H1 (cell line): ENCODE measurements around the gene ZNF611. TPM values are rescaled to one million over a fixed set of nuclear protein-coding genes. Genes with fewer than 3 reads are reported as not detected.

Source experiments
- CHD2 ChIP-seq: IDR thresholded peaks from 2 replicates; pipeline ENCODE4 v1.6.1; 2012; ENCODE audit warnings: low read length, improper control_type of control experiment
- CTCF ChIP-seq, 3 experiments: IDR thresholded peaks; 1 replicate in 2 of 3; 2 replicates in 1 of 3; pipeline versions ENCODE4 v1.5.1 to v1.6.1; 2011; ENCODE audit warnings: low read length in 3 of 3, mild to moderate bottlenecking in 3 of 3, inconsistent platforms in 2 of 3, low read depth in 1 of 3, moderate library complexity in 1 of 3; ENCODE audit not compliant: insufficient read depth in 1 of 3; ENCODE audit errors: control extremely low read depth in 1 of 3
- KDM5A ChIP-seq: fragments of 200-600 bp; IDR thresholded peaks from 2 replicates; pipeline ENCODE4 v1.7.1; 2012; ENCODE audit warnings: mild to moderate bottlenecking, low read length, inconsistent platforms, mixed read lengths
- RAD21 ChIP-seq, 2 experiments: IDR thresholded peaks in 1 of 2; conservative IDR thresholded peaks in 1 of 2; 2 replicates each; pipeline ENCODE4 v1.6.1; 2011; ENCODE audit warnings: low read depth in 2 of 2, low read length in 2 of 2, improper control_type of control experiment in 1 of 2, inconsistent platforms in 1 of 2, mild to moderate bottlenecking in 1 of 2, moderate library complexity in 1 of 2
- SIRT6 ChIP-seq: IDR thresholded peaks from one replicate; pipeline ENCODE4 v1.7.1; 2012; ENCODE audit warnings: low read length, inconsistent platforms
- polyA plus RNA-seq, 7 experiments: library from polyadenylated mRNA; depleted of rRNA in 3 of 7; stranded (reverse) in 5 of 7; unstranded in 2 of 7; fragments of >200 nt in 5 of 7; fragments of 200-250 nt in 2 of 7; gene quantifications; 1 replicate in 5 of 7; 2 replicates in 1 of 7; 4 replicates in 1 of 7; pipeline versions ENCODE4 v1.2.1 to v1.2.3, GENCODE V29; 2011 to 2013; ENCODE audit warnings: missing spikeins in 2 of 7, mixed read lengths in 2 of 7
- total RNA-seq: library from RNA; stranded (reverse); fragmentation: NEBNext Ultra II Directional; extraction: Animal tissue kit (Norgen Biotek cat#: 25700); gene quantifications from 2 replicates; pipeline ENCODE4 v1.2.1, GENCODE V29; 2021

ZNF611 gene
- total and polyA plus RNA-seq, 2 of the 8 experiments (the other 6 are each of a cell fraction or from before 2014, with no cell fraction given) = 1.9 to 19.0 TPM

- TF ChIP-seq CTCF (IDR thresholded peaks at IDR 0.05; ENCODE audit: control extremely low read depth in 1 of 3, insufficient read depth in 1 of 3, low read depth in 1 of 3, low read length in 3 of 3) (no peak), KDM5A (no peak), RAD21 (IDR thresholded peaks at IDR 0.05 in 1 of 2, conservative IDR thresholded peaks at IDR 0.05 in 1 of 2; ENCODE audit: low read depth in 2 of 2, low read length in 2 of 2) (no peak), CHD2 (no peak), SIRT6 (no peak)
Observed at GRCh38 chr19:52653161-52653560, 81.7 kb downstream of the ZNF611 start (continued).

Other genes with a start within 250 kb of the ZNF611 start
- 23.1 and 25.9 TPM in 2 replicates for gene ZNF808, start 207.4 kb downstream of the ZNF611 start, total RNA-seq
- gene ZNF808, start 207.4 kb downstream of the ZNF611 start, polyA plus RNA-seq (2011; rRNA removed) = 2.6 and 3.9 TPM in 2 replicates
- 16.5 and 18.7 TPM in 2 replicates for gene ZNF701, start 164.8 kb downstream of the ZNF611 start, total RNA-seq
- 4.9 and 5.2 TPM in 2 replicates for gene ZNF701, start 164.8 kb downstream of the ZNF611 start, polyA plus RNA-seq (2011; rRNA removed)
- gene ZNF83, start 96.7 kb downstream of the ZNF611 start, total RNA-seq = 19.4 and 19.7 TPM in 2 replicates
- gene ZNF83, start 96.7 kb downstream of the ZNF611 start, polyA plus RNA-seq (2011; rRNA removed) = 9.8 and 13.2 TPM in 2 replicates
- gene ZNF600, start 51.7 kb upstream of the ZNF611 start, total RNA-seq = 5.9 and 8.0 TPM in 2 replicates
- 2.1 and 3.2 TPM in 2 replicates for gene ZNF600, start 51.7 kb upstream of the ZNF611 start, polyA plus RNA-seq (2011; rRNA removed)
- gene ZNF28, start 86.6 kb upstream of the ZNF611 start, total RNA-seq = 22.8 and 23.0 TPM in 2 replicates
- gene ZNF28, start 86.6 kb upstream of the ZNF611 start, polyA plus RNA-seq (2011; rRNA removed) = 5.5 and 7.3 TPM in 2 replicates
- gene ZNF468, start 122.6 kb upstream of the ZNF611 start, total RNA-seq = 26.1 and 26.8 TPM in 2 replicates
- 8.6 and 13.5 TPM in 2 replicates for gene ZNF468, start 122.6 kb upstream of the ZNF611 start, polyA plus RNA-seq (2011; rRNA removed)
- 22.7 and 26.8 TPM in 2 replicates for gene ZNF320, start 162.6 kb upstream of the ZNF611 start, total RNA-seq
- gene ZNF320, start 162.6 kb upstream of the ZNF611 start, polyA plus RNA-seq (2011; rRNA removed) = 20.6 and 20.8 TPM in 2 replicates
- gene ZNF888, start 188.4 kb upstream of the ZNF611 start, total RNA-seq = 8.6 and 8.7 TPM in 2 replicates
- gene ZNF888, start 188.4 kb upstream of the ZNF611 start, polyA plus RNA-seq (2011; rRNA removed) = 0.86 and 1.1 TPM in 2 replicates
- gene ZNF816, start 227.8 kb upstream of the ZNF611 start, total RNA-seq = 12.2 and 13.2 TPM in 2 replicates
- gene ZNF816, start 227.8 kb upstream of the ZNF611 start, polyA plus RNA-seq (2011; rRNA removed) = 2.4 and 2.7 TPM in 2 replicates